WTC11 (cell line): ENCODE data around the gene MSX2. TPM values are rescaled to one million over a fixed set of nuclear protein-coding genes. Genes with fewer than 3 reads are reported as not detected.

Experiments used
- ATAC-seq: fragments of 200-7000 bp; cut with Tn5 transposase; 2 replicates; pipeline ENCODE4 v1.10.0; 2021; ENCODE audit warnings: mild to moderate bottlenecking, moderate library complexity
- CTCF ChIA-PET: fragments of 300-600 bp; sonication (Branson Sonifier 250); formaldehyde crosslinking; loops from one replicate; lab custom pipeline; 2021; ENCODE audit warnings: antibody characterized with exemption; lab: Charles Lee
- POLR2A ChIA-PET: fragments of 350-600 bp; sonication (Branson Sonifier 250); formaldehyde crosslinking; loops from one replicate; lab custom pipeline; 2021; ENCODE audit warnings: antibody characterized with exemption; lab: Charles Lee
- DNase-seq: peaks from one replicate; pipeline ENCODE4 v3.0.0; 2021; ENCODE audit warnings: low spot score
- H3K27ac Mint-ChIP-seq: 2 replicates; pipeline ENCODE4 v1.8.0; 2021; ENCODE audit warnings: mixed read lengths
- H3K27me3 Mint-ChIP-seq: 2 replicates; pipeline ENCODE4 v1.8.0; 2021; ENCODE audit warnings: low read depth, mild to moderate bottlenecking, moderate library complexity, mixed read lengths
- H3K36me3 Mint-ChIP-seq: 2 replicates; pipeline ENCODE4 v1.8.0; 2021; ENCODE audit warnings: mixed read lengths
- H3K4me1 Mint-ChIP-seq: 2 replicates; pipeline ENCODE4 v1.8.0; 2022; ENCODE audit warnings: mixed read lengths
- H3K4me3 Mint-ChIP-seq: 2 replicates; pipeline ENCODE4 v1.8.0; 2021; ENCODE audit warnings: mild to moderate bottlenecking, moderate library complexity, mixed read lengths
- H3K9me3 Mint-ChIP-seq: 2 replicates; pipeline ENCODE4 v1.8.0; 2021; ENCODE audit warnings: mixed read lengths
- ATF1 ChIP-seq: sonication (generic); formaldehyde crosslinking; IDR thresholded peaks from 2 replicates; pipeline ENCODE4 v1.8.1; 2023; ENCODE audit warnings: mild to moderate bottlenecking, moderate library complexity, missing genetic modification reagents
- CREM ChIP-seq: sonication (generic); formaldehyde crosslinking; IDR thresholded peaks from 2 replicates; pipeline ENCODE4 v1.8.1; 2022; ENCODE audit warnings: mild to moderate bottlenecking, missing genetic modification reagents, moderate library complexity
- FOXJ3 ChIP-seq: sonication (generic); formaldehyde crosslinking; IDR thresholded peaks from 2 replicates; pipeline ENCODE4 v1.9.0; 2021; ENCODE audit warnings: missing genetic modification reagents, mild to moderate bottlenecking, borderline replicate concordance
- KAT7 ChIP-seq: sonication (generic); formaldehyde crosslinking; IDR thresholded peaks from 2 replicates; pipeline ENCODE4 v1.8.1; 2023; ENCODE audit warnings: missing genetic modification reagents, mild to moderate bottlenecking, borderline replicate concordance
- MXD4 ChIP-seq: fragments of 250-450 bp; sonication (Bioruptor Pico); IDR thresholded peaks from 2 replicates; pipeline ENCODE4 v1.8.0; 2021; ENCODE audit warnings: mild to moderate bottlenecking, moderate library complexity, borderline replicate concordance
- NFE2L1 ChIP-seq: sonication (generic); formaldehyde crosslinking; IDR thresholded peaks from 2 replicates; pipeline ENCODE4 v1.8.1; 2023; ENCODE audit warnings: missing genetic modification reagents
- NFYB ChIP-seq: sonication (generic); formaldehyde crosslinking; conservative IDR thresholded peaks from 2 replicates; pipeline ENCODE4 v1.8.0; 2022; ENCODE audit warnings: low read depth, missing genetic modification reagents
- NR2C2 ChIP-seq: sonication (generic); formaldehyde crosslinking; IDR thresholded peaks from 2 replicates; pipeline ENCODE4 v1.8.0; 2022; ENCODE audit warnings: mild to moderate bottlenecking, missing genetic modification reagents
- NR3C1 ChIP-seq: sonication (generic); formaldehyde crosslinking; conservative IDR thresholded peaks from 2 replicates; pipeline ENCODE4 v1.8.1; 2023; ENCODE audit warnings: low read depth, mild to moderate bottlenecking, missing genetic modification reagents
- PRRX2 ChIP-seq: fragments of 250-450 bp; sonication (Bioruptor Pico); IDR thresholded peaks from 2 replicates; pipeline ENCODE4 v1.8.0; 2021; ENCODE audit warnings: mild to moderate bottlenecking
- SMAD4 ChIP-seq: sonication (generic); formaldehyde crosslinking; IDR thresholded peaks from 2 replicates; pipeline ENCODE4 v1.8.0; 2022; ENCODE audit warnings: mild to moderate bottlenecking, missing genetic modification reagents
- TP53 ChIP-seq: sonication (generic); formaldehyde crosslinking; IDR thresholded peaks from 2 replicates; pipeline ENCODE4 v1.8.1; 2023; ENCODE audit warnings: mild to moderate bottlenecking, missing genetic modification reagents
- ZBTB21 ChIP-seq: sonication (generic); formaldehyde crosslinking; IDR thresholded peaks from 2 replicates; pipeline ENCODE4 v1.8.1; 2023; ENCODE audit warnings: mild to moderate bottlenecking, missing genetic modification reagents, borderline replicate concordance
- ZNF121 ChIP-seq: sonication (generic); formaldehyde crosslinking; IDR thresholded peaks from 2 replicates; pipeline ENCODE4 v1.8.0; 2023; ENCODE audit warnings: missing genetic modification reagents
- ZNF263 ChIP-seq: sonication (generic); formaldehyde crosslinking; IDR thresholded peaks from 2 replicates; pipeline ENCODE4 v1.8.1; 2022; ENCODE audit warnings: low read depth, mild to moderate bottlenecking, moderate library complexity, missing genetic modification reagents
- ZNF416 ChIP-seq: fragments of 250-450 bp; sonication (Bioruptor Pico); IDR thresholded peaks from 2 replicates; pipeline ENCODE4 v1.9.0; 2021; ENCODE audit warnings: mild to moderate bottlenecking, inconsistent platforms
- ZNF671 ChIP-seq: fragments of 250-450 bp; sonication (Bioruptor Pico); IDR thresholded peaks from 2 replicates; pipeline ENCODE4 v1.8.0; 2021; ENCODE audit warnings: mild to moderate bottlenecking
- total RNA-seq: library from RNA; stranded (reverse); gene quantifications from 3 replicates; pipeline ENCODE4 v1.2.3, GENCODE V29; 2021
- TF ChIP-seq, protein P1 (sequence below): sonication (generic); formaldehyde crosslinking; IDR thresholded peaks from 2 replicates; pipeline ENCODE4 v1.8.1; 2022; ENCODE audit warnings: low read depth, mild to moderate bottlenecking, moderate library complexity, missing genetic modification reagents, borderline replicate concordance
- TF ChIP-seq, protein P2 (sequence below): sonication (generic); formaldehyde crosslinking; IDR thresholded peaks from 2 replicates; pipeline ENCODE4 v1.8.1; 2023; ENCODE audit warnings: mild to moderate bottlenecking, missing genetic modification reagents, moderate library complexity
- TF ChIP-seq, protein P3 (sequence below): sonication (generic); formaldehyde crosslinking; IDR thresholded peaks from 2 replicates; pipeline ENCODE4 v1.8.1; 2023; ENCODE audit warnings: mild to moderate bottlenecking, missing genetic modification reagents, moderate library complexity
- TF ChIP-seq, protein P4 (sequence below): fragments of 200-600 bp; IDR thresholded peaks from 2 replicates; pipeline ENCODE4 v1.8.0; 2022; ENCODE audit warnings: antibody characterized with exemption
- TF ChIP-seq, protein P5 (sequence below): sonication (generic); formaldehyde crosslinking; IDR thresholded peaks from 2 replicates; pipeline ENCODE4 v1.8.1; 2022; ENCODE audit warnings: mild to moderate bottlenecking, moderate library complexity, missing genetic modification reagents
- TF ChIP-seq, protein P6 (sequence below): sonication (generic); formaldehyde crosslinking; IDR thresholded peaks from 2 replicates; pipeline ENCODE4 v1.8.1; 2022; ENCODE audit warnings: low read depth, missing genetic modification reagents, borderline replicate concordance

The MSX2 gene
- total RNA-seq, 1 experiment from 2014 or later, result 0.83 TPM

DNA sequence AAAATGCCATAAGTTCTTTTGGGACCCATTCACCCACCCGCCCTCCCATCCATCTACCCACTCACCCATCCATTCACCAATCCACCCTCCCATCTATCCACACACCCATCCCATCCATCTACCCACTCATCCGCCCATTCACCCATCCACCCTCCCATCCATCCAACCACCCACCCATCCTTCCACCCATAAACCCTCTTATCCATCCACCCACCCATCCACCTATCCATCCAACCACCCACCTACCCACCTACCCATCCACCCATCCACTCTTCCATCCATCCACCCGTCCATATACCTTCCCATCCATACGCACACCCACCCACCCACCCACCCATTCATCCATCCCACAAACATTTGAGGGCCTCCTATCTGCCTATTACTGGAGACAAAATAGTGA lies 43.3 kb downstream of the MSX2 start:
- CTCF ChIA-PET, result no interaction called here

DNA sequence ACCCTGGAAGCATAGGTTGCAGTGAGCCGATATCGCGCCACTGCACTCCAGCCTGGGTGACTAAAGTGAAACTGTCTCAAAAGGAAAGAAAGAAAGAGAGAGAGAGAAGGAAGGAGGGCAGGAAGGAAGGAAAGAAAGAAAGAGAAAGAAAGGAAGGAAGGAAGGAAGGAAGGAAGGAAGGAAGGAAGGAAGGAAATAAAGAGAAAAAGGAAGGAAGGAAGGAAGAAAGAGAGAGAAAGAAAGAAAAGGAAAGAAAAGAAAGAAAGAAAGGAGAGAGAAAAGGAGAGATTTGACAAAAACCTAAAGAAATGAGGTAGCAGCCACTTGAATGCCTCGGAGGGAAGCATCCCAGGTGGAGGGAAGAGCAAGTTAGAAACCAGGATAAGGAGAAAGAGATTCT lies 44.6 kb downstream of the MSX2 start:
- Mint-ChIP-seq H3K4me3 (no peak overlapping the region), H3K27ac (no peak overlapping the region), H3K27me3 (peaks cover 2% of the 10 kb centered on the region; the same call in 1 of the 2 replicates), H3K4me1 (no peaks in the 10 kb centered on the region), H3K36me3 (no peaks in the 10 kb centered on the region), H3K9me3 (no peaks in the 10 kb centered on the region)
- DNase-seq (no peak), ATAC-seq (no peak)
- no peak for TF ChIP-seq ZNF121
- TF ChIP-seq CREM (CRISPR knock-in tag), result no peak
- TF ChIP-seq, protein P1, sequence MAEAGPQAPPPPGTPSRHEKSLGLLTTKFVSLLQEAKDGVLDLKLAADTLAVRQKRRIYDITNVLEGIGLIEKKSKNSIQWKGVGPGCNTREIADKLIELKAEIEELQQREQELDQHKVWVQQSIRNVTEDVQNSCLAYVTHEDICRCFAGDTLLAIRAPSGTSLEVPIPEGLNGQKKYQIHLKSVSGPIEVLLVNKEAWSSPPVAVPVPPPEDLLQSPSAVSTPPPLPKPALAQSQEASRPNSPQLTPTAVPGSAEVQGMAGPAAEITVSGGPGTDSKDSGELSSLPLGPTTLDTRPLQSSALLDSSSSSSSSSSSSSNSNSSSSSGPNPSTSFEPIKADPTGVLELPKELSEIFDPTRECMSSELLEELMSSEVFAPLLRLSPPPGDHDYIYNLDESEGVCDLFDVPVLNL (CRISPR knock-in tag), result no peak
- TF ChIP-seq ATF1 (CRISPR knock-in tag), result no peak
- no peak for TF ChIP-seq NFYB
- TF ChIP-seq NFE2L1 (CRISPR knock-in tag), result no peak
- TF ChIP-seq ZNF671 (CRISPR knock-in tag), result no peak
- TF ChIP-seq MXD4, result no peak
- TF ChIP-seq, protein P2, sequence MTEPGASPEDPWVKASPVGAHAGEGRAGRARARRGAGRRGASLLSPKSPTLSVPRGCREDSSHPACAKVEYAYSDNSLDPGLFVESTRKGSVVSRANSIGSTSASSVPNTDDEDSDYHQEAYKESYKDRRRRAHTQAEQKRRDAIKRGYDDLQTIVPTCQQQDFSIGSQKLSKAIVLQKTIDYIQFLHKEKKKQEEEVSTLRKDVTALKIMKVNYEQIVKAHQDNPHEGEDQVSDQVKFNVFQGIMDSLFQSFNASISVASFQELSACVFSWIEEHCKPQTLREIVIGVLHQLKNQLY (CRISPR knock-in tag), result no peak
- TF ChIP-seq NR2C2 (CRISPR knock-in tag), result no peak
- no peak for TF ChIP-seq ZBTB21 (CRISPR knock-in tag)
- no peak for TF ChIP-seq KAT7
- TF ChIP-seq, protein P3, sequence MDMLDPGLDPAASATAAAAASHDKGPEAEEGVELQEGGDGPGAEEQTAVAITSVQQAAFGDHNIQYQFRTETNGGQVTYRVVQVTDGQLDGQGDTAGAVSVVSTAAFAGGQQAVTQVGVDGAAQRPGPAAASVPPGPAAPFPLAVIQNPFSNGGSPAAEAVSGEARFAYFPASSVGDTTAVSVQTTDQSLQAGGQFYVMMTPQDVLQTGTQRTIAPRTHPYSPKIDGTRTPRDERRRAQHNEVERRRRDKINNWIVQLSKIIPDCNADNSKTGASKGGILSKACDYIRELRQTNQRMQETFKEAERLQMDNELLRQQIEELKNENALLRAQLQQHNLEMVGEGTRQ (CRISPR knock-in tag), result no peak
- TF ChIP-seq NR3C1 (CRISPR knock-in tag), result no peak
- no peak for TF ChIP-seq FOXJ3
- TF ChIP-seq, protein P4, sequence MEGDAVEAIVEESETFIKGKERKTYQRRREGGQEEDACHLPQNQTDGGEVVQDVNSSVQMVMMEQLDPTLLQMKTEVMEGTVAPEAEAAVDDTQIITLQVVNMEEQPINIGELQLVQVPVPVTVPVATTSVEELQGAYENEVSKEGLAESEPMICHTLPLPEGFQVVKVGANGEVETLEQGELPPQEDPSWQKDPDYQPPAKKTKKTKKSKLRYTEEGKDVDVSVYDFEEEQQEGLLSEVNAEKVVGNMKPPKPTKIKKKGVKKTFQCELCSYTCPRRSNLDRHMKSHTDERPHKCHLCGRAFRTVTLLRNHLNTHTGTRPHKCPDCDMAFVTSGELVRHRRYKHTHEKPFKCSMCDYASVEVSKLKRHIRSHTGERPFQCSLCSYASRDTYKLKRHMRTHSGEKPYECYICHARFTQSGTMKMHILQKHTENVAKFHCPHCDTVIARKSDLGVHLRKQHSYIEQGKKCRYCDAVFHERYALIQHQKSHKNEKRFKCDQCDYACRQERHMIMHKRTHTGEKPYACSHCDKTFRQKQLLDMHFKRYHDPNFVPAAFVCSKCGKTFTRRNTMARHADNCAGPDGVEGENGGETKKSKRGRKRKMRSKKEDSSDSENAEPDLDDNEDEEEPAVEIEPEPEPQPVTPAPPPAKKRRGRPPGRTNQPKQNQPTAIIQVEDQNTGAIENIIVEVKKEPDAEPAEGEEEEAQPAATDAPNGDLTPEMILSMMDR, result no peak
- TF ChIP-seq, protein P5, sequence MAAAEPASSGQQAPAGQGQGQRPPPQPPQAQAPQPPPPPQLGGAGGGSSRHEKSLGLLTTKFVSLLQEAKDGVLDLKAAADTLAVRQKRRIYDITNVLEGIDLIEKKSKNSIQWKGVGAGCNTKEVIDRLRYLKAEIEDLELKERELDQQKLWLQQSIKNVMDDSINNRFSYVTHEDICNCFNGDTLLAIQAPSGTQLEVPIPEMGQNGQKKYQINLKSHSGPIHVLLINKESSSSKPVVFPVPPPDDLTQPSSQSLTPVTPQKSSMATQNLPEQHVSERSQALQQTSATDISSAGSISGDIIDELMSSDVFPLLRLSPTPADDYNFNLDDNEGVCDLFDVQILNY (CRISPR knock-in tag), result no peak
- TF ChIP-seq SMAD4, result no peak
- TF ChIP-seq ZNF416 (CRISPR knock-in tag), result no peak
- TF ChIP-seq, protein P6, sequence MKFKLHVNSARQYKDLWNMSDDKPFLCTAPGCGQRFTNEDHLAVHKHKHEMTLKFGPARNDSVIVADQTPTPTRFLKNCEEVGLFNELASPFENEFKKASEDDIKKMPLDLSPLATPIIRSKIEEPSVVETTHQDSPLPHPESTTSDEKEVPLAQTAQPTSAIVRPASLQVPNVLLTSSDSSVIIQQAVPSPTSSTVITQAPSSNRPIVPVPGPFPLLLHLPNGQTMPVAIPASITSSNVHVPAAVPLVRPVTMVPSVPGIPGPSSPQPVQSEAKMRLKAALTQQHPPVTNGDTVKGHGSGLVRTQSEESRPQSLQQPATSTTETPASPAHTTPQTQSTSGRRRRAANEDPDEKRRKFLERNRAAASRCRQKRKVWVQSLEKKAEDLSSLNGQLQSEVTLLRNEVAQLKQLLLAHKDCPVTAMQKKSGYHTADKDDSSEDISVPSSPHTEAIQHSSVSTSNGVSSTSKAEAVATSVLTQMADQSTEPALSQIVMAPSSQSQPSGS (CRISPR knock-in tag), result no peak
- POLR2A ChIA-PET, result no interaction called here
- CTCF ChIA-PET, result no interaction called here

More for the DNA sequence above, 43.3 kb downstream of the MSX2 start:
- no peak overlapping the region for H3K27ac Mint-ChIP-seq
- H3K4me3 Mint-ChIP-seq, result no peak overlapping the region
- POLR2A ChIA-PET, result no interaction called here
- DNase-seq (no peak), ATAC-seq (no peak)
- no peaks in the 10 kb centered on the region for H3K36me3 Mint-ChIP-seq
- TF ChIP-seq TP53 (no peak), ZNF671 (CRISPR knock-in tag) (no peak), PRRX2 (no peak), ZNF263 (CRISPR knock-in tag) (no peak)
- H3K27me3 Mint-ChIP-seq, result peaks cover under 1% of the 10 kb centered on the region; the same call in 1 of the 2 replicates
- H3K4me1 Mint-ChIP-seq, result no peaks in the 10 kb centered on the region
- no peaks in the 10 kb centered on the region for H3K9me3 Mint-ChIP-seq
